GM13977 (cell line): ENCODE results near the gene PTK6.

ENCODE experiments used
- DNase-seq: peaks from one replicate; pipeline ENCODE4 v3.0.0; 2012; ENCODE audit warnings: low spot score
- in situ Hi-C: fragments of 300-500 bp; cut with MboI; formaldehyde crosslinking; loops from one replicate; pipeline ENCODE4 v1.12.0; 2022; ENCODE audit warnings: low sequenced_read_pairs, low pct_unique_long_range_greater_than_20kb, mixed read lengths, inconsistent platforms; ENCODE audit not compliant: unreplicated experiment
- TF ChIP-seq, protein P1 (sequence below): IDR thresholded peaks from 2 replicates; pipeline ENCODE4 v1.5.1; 2012; ENCODE audit warnings: mild to moderate bottlenecking, control low read depth; ENCODE audit not compliant: insufficient read depth; ENCODE audit errors: extremely low read depth, missing control alignments

Gene PTK6

DNA sequence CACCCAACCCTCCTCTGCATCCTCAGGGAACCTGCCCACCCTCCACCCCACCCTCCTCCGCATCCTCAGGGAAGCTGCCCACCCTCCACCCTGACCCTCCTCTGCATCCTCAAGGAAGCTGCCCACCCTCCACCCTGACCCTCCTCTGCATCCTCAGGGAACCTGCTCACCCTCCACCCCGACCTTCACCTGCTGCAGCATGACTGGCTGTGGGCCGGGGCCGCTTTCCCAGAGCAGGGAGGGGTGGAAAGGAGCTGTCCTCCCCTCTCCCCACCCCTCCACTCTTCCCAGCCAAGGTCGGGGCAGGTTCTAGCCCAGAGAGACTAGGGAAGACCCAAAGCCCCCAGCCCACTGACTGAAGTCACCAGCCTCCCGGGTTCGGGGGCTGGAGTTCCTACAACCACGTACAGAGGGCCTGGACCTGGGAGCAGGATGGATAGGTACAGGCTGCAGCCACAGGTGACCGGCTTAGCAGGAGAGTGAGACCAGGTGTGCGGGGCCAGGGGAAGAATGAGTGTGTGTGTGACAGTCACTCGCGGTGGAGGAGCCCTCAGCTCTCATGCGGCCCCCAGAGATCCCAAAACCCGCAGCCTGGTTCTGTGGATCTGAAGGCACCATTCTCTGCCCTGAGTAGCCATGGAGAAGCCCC lies 49.9 kb downstream of the PTK6 start:
- in situ Hi-C loops, result no loop called here
- TF ChIP-seq, protein P1, sequence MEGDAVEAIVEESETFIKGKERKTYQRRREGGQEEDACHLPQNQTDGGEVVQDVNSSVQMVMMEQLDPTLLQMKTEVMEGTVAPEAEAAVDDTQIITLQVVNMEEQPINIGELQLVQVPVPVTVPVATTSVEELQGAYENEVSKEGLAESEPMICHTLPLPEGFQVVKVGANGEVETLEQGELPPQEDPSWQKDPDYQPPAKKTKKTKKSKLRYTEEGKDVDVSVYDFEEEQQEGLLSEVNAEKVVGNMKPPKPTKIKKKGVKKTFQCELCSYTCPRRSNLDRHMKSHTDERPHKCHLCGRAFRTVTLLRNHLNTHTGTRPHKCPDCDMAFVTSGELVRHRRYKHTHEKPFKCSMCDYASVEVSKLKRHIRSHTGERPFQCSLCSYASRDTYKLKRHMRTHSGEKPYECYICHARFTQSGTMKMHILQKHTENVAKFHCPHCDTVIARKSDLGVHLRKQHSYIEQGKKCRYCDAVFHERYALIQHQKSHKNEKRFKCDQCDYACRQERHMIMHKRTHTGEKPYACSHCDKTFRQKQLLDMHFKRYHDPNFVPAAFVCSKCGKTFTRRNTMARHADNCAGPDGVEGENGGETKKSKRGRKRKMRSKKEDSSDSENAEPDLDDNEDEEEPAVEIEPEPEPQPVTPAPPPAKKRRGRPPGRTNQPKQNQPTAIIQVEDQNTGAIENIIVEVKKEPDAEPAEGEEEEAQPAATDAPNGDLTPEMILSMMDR, result no peak
- DNase-seq, result no peak

DNA sequence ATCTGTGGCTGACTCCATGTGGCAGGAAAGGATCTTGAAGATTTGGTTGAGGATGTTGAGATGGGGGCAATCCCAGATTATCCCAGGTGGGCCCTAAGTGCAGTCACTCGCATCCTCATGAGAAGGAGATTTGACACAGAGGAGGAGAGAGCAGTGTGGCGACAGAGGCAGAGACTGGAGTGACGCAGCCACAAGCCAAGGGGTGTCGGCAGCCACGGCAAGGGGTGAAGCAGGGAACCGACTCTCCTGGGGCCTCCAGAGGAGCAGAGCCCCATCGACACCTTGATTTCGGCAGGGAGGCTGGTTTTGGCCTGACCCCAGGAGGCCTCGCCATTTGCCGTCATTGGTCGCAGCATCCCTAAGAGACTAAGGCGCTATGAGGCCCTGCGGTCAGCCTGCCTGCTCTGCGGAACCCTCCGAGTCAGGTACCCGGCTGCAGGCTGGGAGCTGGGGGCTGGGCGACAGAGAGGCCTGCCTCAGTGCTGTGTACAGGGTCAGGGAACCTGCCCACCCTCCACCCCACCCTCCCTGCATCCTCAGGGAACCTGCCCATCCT lies 50.8 kb downstream of the PTK6 start:
- TF ChIP-seq, protein P1, result no peak
- in situ Hi-C loops, result no loop called here
- no peak for DNase-seq

DNA sequence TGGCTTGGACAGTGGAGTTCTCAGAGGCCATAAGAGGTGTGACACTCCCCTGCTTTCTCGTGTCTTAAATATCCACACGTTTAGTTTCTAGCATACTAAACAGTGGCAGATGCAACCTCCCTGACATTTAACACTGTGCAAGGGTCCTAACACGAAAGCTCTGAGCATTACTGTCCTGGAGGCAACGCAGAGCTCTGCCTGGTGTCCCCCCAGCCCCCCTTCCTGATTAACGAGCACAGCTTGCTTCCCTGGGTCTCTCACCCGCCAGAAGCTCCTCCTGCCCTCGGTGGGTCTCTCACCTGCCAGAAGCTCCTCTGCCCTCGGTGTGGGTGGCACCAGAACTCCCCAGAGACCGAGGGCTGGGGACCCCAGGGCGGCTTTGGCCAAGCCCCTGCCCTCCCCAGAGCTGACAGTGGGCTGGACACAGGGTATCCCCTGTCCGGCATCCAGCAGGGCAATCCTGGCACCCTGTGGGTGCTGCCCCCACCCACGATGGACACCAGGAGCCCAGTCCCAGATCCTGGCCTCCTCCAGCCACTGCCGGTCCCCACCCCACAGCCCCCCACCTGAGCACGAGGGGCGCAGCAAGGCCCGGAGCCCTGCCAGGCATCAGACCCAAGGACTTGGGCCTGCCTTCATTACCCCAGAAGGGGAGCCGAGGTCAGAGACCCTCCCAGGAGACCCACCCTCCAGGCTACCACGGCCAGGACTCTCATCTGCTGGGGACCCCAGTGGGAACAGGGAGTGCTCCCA lies 52.3 kb downstream of the PTK6 start:
- TF ChIP-seq, protein P1, result no peak
- in situ Hi-C loops, result no loop called here
- DNase-seq, result no peak

- in situ Hi-C loops, result no loop called here
- TF ChIP-seq, protein P1, result no peak
- DNase-seq, result no peak
These were observed 52.9 kb downstream of the PTK6 start for GRCh38 chr20:63484236-63484635.

DNA sequence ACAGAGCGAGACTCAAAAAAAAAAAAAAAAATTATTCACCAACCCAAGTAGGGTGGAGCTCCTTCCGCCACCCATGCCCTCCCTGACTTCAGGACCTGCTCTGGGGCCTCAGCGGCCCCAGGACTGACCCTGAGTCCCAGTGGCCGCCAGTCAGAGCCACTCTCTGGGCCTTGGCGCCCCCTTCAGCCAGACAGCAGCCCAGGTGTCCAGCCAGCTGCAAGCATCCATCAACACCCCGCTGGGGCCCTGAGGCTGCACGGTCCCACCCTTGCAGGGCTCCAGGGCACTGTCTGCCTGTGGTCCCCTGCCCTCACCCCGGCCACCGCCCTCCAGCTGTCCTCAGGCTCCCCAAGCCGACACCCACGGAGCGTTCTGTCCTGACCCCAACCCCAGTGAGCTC lies 53.3 kb downstream of the PTK6 start:
- in situ Hi-C loops, result no loop called here
- TF ChIP-seq, protein P1, result no peak
- DNase-seq, result no peak

DNA sequence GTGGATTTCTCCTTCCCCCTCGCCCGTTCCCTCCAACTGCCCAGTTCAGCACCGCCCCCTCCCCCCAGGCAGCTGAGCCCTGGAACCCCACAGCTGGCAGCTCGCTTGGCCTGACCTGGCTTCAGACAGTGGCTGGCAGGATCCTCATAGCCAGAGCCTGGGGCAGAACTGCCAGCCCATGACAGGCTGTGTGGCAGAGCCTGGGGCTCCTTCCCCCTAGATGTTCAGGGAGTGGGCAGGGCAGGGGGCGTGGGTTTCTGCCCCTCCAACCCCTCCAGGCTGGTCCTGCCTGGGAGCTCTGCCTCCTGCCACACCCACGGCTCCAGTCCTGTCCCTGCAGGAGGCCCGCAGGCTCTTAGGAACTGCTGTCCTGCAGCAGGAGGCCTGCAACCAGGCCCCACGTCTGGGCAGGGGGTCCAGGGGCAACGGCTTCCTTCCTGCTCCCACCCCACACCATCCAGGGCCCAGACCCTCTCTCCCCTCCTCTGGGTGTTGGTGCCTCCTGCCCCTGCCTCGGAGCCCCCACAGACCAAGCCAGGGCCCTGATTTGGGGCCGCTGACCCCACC lies 55.1 kb downstream of the PTK6 start:
- TF ChIP-seq, protein P1, result no peak
- no peak for DNase-seq
- in situ Hi-C loops, result no loop called here
